Measurements from ENCODE around the gene EBF3.

The EBF3 gene

DNA sequence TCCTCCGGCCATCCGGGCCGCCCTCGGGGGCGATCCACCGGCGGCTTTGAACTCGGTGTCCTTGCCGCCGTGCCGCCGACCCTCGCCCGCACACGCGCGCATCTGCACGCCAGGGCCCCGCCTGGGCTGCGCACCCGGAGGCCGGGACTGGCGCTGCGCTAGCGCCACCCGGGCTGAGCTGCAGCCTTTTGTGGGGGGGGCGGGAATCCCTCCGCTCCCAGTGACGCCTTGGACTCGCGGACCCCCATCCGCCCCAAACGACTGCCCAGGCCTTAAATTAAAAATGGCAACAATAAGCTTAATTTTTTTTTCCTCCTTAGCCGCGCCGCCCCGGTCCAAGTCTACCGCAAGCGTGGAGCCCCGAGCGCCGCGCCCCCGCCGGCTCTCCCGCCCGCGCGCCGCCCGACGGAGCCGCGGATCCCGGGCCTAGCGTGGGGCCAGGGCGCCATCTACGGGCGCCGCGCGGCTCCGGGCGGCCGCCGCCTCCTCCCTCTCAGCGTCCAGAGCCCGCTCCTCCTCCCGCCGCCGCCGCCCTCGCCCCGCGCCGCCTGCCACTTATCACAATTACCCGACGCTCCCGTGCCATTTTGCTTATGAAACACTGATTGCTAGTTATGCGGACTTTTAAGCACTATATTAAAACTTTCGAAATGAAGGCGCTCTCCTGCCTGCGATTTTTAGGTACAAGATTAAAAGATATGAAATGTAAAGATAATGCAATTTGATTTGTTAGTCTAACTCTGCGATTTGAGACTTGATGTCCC is 7.5 kb upstream of the EBF3 start:
- peak in 1 of 2 experiments; percentile 78 for DNase-seq

DNA sequence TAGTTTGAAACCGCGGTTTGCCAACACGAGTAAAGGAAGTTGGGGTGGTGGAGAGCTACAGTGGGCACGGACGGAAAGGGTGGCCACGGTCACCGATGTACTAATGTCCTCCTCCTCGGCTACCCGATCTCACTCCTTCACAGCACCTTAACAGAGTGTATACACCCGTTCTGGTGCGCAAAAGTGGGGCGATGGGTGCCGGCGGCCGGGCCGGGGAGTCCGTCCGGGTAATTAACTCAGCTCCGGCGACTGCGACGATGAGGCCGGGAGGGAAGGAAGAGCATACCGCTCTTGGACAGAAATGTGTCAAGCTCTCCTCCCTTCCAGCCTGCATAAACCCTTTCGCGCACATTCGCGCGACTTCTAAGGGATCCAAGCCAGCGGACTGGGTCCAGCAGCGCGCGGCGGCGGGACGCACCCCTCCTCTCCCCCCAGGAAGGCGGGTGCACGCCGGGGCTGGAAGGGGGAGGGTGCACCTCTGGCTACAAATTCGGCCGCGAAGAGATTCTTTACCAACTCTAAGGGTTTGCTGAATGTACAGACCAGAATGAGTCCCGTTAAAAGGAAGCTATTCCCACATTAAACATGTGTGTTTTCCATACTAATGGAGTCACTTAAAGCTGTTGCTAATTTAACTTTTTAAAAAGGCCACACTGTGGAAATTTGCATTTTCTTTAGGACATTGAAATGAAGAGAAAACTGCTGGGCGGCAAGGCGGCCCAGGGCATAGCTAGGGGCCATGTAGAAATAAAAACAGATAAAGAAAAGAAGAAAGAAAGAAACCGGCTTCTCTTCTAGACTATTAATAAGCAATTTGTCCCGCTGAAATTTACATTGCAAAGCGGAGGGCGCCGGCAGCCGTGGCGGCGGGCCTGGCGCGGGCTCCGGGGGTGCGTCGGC is 6.6 kb upstream of the EBF3 start:
- DNase-seq = peak in 1 of 2 experiments; percentile 24

DNA sequence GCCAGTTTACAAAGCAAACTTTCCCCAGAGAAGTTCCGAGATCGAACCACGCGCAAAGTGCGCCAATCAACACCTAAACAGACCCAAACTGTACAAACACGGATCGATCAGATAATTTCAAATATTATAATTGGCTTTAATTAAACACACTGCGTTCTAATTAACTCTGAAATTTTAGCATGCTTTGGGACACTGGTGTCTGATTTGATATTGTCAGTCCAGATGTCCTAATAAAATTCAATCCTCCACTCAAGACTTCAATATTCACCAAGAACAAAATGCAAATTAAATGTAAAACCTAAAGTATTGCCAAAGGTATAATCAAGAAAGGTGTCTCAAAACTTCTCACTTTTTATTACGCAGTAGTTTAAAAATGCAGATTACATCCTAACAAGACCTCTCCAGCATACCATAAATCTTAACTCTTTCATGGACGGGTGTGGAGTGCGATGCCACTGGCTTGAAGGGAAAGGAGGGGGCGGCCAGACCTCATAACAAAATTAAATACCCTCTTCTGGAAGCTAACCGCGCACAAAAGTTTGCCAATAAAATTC is 5.9 kb upstream of the EBF3 start:
- no peak for DNase-seq

GRCh38 chr10:129969184-129969910 is 5.3 kb upstream of the EBF3 start:
- peak in 1 of 2 experiments; percentile 40 for DNase-seq

GRCh38 chr10:129968853-129969183 is 4.7 kb upstream of the EBF3 start:
- peak; percentile 12 to 81 for DNase-seq

DNA sequence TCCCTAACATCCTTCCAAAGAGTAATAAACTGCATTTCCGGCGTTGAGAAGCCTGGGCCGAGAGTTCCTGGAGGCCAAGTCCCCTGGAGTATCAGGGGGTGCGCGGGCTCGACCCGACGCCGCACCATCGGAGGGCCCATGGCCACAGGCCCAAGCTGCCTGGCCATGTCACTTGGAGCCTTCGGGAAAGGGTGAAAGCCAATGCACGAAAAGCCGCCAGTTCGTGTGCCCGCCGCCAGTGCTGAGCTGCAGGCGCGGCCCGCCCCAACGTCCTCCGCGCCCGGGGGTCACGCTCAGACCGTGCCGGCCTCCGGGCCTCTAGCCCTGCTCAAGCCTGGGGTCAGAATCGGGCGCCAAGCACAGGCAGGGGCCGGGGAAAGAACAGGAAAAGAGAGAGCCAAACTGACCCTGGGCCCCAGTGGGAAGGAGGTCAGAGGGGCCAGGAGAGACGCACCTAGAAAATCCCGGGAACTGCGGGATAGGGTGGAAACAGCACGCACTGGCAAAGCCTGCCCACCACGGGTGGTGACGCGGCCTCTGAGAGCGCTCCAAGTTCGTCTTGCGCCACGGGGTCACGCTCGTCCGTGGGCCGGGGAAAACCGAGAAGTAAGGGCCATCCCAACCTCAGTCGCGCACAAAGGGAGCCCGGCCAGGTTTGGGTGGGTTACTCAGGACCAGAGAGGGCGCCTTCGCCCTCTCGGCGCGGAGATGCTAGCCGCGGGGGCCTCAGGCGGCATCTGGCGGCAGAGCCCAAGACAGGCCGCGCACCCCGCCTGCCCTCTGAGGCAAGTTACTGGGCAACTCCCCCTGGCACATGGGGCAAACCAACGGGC is 4.2 kb upstream of the EBF3 start:
- DNase-seq = peak in 1 of 2 experiments; percentile 47

DNA sequence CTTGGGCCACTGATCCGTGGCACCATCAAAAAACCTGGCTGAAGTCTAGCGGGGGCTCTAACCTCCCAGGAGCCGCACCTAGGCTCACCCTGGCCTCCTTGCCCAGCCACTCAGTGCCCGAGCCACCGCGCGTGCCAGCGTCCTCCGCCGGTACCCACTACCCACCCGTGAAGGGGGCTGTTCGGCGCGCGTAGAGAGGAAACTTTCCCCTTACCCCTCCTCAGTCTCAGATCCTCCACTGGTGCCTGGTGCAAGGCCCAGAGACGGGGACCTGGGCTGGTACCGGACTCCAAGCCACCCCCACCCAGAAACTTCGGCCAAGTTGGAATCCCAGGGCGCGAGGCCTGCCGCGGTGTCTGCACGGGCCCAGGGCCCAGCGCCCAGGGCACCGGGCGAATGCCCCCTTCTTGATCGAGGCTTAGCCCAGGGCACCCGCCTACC is 3.5 kb upstream of the EBF3 start:
- DNase-seq = no peak

DNA sequence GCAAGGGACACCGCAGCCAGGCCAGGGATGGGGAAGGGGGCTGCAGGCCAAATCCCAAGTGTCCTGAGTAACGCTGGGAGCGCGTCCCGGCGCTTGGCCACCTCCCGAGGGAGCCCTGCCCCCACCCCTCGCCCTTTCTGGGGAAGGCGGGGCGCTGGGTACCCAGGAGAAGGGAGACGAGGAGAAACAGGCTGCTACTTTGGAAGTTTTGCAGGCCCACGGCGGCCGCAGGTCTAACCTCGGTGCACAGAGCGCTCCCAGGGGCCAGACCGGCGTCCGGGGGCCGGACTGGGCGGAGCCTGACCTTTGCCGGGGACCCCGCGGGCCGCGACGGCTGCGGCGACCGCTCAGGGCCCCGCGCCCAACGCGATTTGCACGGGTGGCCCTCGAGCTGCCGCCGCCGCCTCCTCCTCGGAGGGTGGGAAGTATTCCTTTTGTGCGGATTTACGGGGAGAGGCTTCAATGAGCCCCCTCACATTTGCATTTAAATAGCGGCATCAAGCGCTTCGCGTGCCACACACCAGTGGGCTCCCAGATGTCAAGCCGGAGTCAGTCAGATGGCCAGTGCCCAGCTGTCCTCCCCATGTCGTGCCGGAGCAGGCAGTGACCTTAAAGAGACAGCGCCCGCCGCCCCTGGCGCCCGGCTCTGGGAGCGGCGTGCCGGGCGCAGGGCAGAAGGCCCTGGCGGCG is 3.0 kb upstream of the EBF3 start:
- DNase-seq = peak in 1 of 2 experiments; percentile 12

DNA sequence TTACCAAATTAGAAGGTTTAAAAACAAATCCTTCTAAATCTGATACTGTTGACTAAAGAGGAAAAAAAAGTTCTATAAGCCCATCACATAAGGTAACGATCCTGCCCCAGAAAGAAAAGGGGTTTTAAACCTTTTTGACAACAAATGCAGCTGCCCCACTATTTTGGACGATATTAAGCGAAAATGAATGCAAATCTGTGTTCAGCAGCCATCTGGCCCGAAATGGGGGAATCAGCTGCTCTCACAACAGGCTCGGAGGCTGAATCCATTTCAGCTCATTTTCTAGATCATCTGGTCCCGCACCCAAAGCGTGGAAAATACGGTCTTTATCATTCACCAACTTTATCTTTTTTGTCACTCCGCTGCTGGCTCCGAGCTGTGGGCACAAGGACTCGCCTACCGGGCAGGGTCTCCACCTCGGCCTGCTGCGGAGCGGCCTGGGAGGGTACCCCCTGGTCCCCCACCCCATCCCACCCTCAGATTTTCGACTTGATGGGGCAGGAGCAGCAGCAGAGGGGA is 2.4 kb upstream of the EBF3 start:
- no peak for DNase-seq

- DNase-seq = peak in 1 of 2 experiments; percentile 19
Measured at GRCh38 chr10:129965959-129966358, 1.9 kb upstream of the EBF3 start.

DNA sequence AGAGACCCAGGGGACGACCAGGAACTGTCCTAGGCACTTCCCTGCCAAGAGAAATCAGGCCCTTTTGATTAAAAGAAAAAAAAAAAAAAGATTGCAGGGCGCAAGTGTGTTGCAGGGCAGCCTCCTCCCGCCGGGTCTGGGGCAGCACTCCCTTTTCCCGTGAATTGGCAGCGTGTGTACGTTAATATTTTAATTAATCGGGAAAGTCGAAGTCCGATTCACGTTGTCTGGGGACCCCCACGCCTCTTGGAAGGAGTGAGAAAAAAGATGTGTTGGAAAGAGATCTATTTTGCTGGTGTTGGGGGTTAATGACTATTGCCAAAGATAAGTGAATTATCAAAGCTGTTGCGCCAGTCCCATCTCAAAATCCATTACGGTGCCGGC is 1.3 kb upstream of the EBF3 start:
- no peak for DNase-seq

DNA sequence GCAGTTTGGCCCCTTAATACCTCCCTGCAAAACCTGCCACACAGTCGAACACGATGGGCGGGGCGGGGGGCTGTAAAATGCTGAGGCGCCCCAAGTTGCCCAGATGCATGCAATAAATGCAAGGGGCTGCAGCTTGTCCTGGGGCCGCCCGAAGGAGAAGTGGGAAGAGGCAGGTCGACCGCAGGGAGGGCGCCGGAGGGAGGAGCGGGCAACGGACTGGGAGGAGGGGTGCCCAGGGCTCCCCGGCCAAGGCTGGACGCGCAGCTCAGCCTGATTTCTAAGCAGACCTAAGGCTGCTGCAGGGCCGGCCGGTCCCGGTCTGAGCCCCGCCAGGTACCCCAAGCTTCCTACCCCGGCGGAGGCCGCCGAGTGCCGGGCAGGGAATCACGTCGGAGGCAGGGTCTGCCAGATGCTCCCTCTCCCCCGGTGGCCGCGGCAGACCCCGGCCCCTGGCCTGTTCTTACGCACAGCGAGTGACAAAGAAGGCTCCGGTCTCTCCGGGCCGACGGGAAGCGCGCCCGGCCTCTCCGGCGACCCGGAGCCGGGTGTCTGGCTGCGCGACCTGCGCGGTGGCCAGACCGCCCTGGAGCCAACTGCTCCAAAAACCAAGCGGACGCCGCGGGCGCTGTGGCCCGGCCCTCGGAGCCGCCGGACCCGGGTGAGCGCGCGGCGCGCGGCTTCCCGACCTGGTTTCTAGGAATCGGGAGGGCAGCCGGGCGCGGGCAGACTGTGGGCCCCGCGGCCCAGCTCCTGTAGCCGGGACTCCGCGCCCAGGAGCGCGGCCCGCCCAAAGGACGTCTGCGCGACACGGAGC is 744 bp upstream of the EBF3 start:
- peak in 1 of 2 experiments; percentile 43 for DNase-seq

DNA sequence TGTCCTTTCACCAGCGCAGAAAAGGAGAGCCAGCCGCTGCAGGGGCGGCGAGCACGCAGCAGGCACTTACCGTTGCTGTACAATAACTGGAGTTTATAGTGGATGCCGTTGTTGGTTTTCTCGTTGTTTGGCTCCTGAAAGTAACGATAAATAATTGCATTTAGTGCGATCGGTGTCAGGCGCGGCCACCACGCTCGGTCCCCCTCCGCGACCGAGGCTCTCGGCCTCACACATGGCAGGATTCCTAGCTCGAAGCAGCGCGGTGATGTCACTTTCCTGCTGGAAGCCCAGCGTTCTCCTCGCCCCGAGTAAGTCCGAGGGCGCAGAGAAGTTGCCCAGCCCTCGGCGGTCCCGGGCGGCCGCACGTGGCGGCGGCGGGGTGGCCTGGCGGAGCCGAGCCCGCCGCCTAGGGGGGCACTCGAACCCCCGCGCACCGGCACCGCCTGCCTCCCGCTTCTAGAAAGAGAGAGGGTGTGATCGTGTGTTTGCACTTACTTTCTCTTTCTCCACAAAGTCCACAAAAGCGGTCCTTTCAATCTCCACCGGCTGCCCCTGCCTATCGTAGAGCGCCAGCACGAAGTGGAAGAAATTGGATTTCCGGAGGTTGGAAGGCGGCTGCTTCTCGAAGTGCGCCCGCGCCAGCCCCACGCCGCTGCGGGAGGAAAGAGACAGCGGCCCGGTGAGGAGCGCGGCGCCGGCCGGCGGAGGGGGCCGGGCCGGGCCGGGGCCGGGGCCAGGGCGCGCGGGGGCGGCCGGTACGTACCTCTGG is 1.0 kb downstream of the EBF3 start:
- peak in 1 of 2 experiments; percentile 44 for DNase-seq

- no peak for DNase-seq
Measured at GRCh38 chr10:129962031-129962871, 1.8 kb downstream of the EBF3 start.

DNA sequence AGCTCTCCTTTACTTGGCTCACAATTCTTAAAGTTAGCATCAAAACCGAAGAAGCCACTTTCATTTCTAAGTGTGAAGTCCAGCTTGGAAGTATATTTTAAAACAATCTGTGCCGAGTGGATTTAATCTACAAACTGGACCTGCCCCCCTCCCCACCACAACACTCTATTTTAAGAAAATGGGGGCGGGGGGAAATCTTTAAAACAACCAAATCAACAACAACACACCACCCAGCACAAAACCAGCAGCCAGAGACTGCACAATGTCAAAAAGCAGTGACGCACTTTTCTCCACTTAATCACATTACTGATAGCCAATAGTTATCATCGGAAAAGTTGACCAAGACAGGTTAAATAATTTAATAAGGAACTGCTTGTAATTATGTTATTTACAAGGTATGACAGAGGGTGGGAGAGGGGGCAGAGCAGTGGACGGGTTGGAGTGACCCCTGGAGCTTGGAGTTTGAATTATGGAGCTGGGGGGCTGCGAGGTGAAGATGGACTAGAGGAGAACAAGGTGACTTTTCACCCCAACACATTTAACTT is 2.8 kb downstream of the EBF3 start:
- no peak for DNase-seq

GRCh38 chr10:129960481-129961156 is 3.5 kb downstream of the EBF3 start:
- DNase-seq = no peak
